SK-N-SH (cell line): ENCODE measurements around the gene SLC1A2. TPM values are rescaled to one million over a fixed set of nuclear protein-coding genes. Genes with fewer than 3 reads are reported as not detected.

Experiments
- CTCF ChIA-PET: fragments of 300-600, 350-600 bp; formaldehyde crosslinking; extraction: SDS; loops from one replicate; lab custom pipeline; 2021; lab: Yijun Ruan, JAX
- POLR2A ChIA-PET: fragments of 350-600 bp; sonication (Branson Sonifier 250); formaldehyde crosslinking; extraction: SDS; loops from one replicate; lab custom pipeline; 2020; ENCODE audit warnings: antibody characterized with exemption, inconsistent platforms; lab: Yijun Ruan, JAX
- DNase-seq: peaks from one replicate; pipeline ENCODE4 v3.0.0; 2012
- H2AFZ ChIP-seq: fragments of 200-600 bp; sonication (generic); 2 replicates; pipeline ENCODE4 v1.8.1; 2016; ENCODE audit warnings: antibody characterized with exemption, mild to moderate bottlenecking, low read depth
- H3F3A ChIP-seq: fragments of 200-600 bp; sonication (generic); replicated peaks from 2 replicates; pipeline ENCODE3; 2016; ENCODE audit warnings: antibody characterized with exemption, mild to moderate bottlenecking; ENCODE audit not compliant: insufficient read depth
- H3K27ac ChIP-seq, 2 experiments: fragments of 200-500 bp in 1 of 2; fragments of 200-600 bp in 1 of 2; sonication (Bioruptor generic) in 1 of 2; sonication (generic), shearing (Covaris generic) in 1 of 2; 2 replicates each; pipeline versions ENCODE4 v1.5.1 to v1.6.1; 2014 to 2016; ENCODE audit warnings: low read depth in 2 of 2, inconsistent platforms in 1 of 2, low read length in 1 of 2, mild to moderate bottlenecking in 1 of 2, mixed read lengths in 1 of 2
- H3K27me3 ChIP-seq: fragments of 200-600 bp; sonication (generic), shearing (Covaris generic); 2 replicates; pipeline ENCODE4 v1.6.1; 2016; ENCODE audit warnings: mixed run types; ENCODE audit not compliant: insufficient read depth
- H3K36me3 ChIP-seq, 2 experiments: fragments of 200-500 bp in 1 of 2; fragments of 200-600 bp in 1 of 2; sonication (Bioruptor generic) in 1 of 2; sonication (generic) in 1 of 2; replicated peaks in 1 of 2; 2 replicates each; pipeline versions ENCODE3 to v1.5.1; 2014 to 2016; ENCODE audit warnings: low read length in 1 of 2, mild to moderate bottlenecking in 1 of 2; ENCODE audit not compliant: insufficient read depth in 2 of 2, control insufficient read depth in 1 of 2
- H3K4me1 ChIP-seq, 2 experiments: fragments of 200-500 bp in 1 of 2; fragments of 200-600 bp in 1 of 2; sonication (Bioruptor generic) in 1 of 2; sonication (generic), shearing (Covaris generic) in 1 of 2; 2 replicates each; pipeline versions ENCODE4 v1.5.1 to v1.6.1; 2014 to 2016; ENCODE audit warnings: low read depth in 1 of 2, low read length in 1 of 2, mixed run types in 1 of 2; ENCODE audit not compliant: insufficient read depth in 2 of 2, control insufficient read depth in 1 of 2
- H3K4me2 ChIP-seq: fragments of 200-600 bp; sonication (generic), shearing (Covaris generic); 2 replicates; pipeline ENCODE4 v1.6.1; 2017; ENCODE audit warnings: mixed run types
- H3K4me3 ChIP-seq, 2 experiments: fragments of 200-500 bp in 1 of 2; fragments of 200-600 bp in 1 of 2; sonication (Bioruptor generic) in 1 of 2; sonication (generic), shearing (Covaris generic) in 1 of 2; 2 replicates each; pipeline versions ENCODE4 v1.5.1 to v1.8.1; 2014 to 2016; ENCODE audit warnings: low read depth in 2 of 2, inconsistent platforms in 1 of 2, low read length in 1 of 2, mild to moderate bottlenecking in 1 of 2, mixed read lengths in 1 of 2, moderate library complexity in 1 of 2
- H3K79me2 ChIP-seq: fragments of 200-600 bp; sonication (generic); 2 replicates; pipeline ENCODE4 v1.8.1; 2017; ENCODE audit warnings: mild to moderate bottlenecking; ENCODE audit not compliant: insufficient read depth
- H3K9ac ChIP-seq: fragments of 200-600 bp; sonication (generic); 2 replicates; pipeline ENCODE4 v1.6.1; 2017; ENCODE audit warnings: mixed run types
- H3K9me2 ChIP-seq: fragments of 200-600 bp; sonication (generic); 2 replicates; pipeline ENCODE4 v1.6.1; 2017; ENCODE audit warnings: mixed run types
- H3K9me3 ChIP-seq: fragments of 200-600 bp; sonication (generic); 2 replicates; pipeline ENCODE4 v1.6.1; 2017; ENCODE audit warnings: mixed run types, mild to moderate bottlenecking, moderate library complexity
- H4K20me1 ChIP-seq: fragments of 200-600 bp; sonication (generic); 2 replicates; pipeline ENCODE4 v1.6.1; 2017; ENCODE audit warnings: mild to moderate bottlenecking, mixed run types; ENCODE audit not compliant: insufficient read depth
- CHD2 ChIP-seq: fragments of 150-350 bp; IDR thresholded peaks from 2 replicates; pipeline ENCODE4 v1.6.1; 2018; ENCODE audit warnings: low read length; ENCODE audit not compliant: partially characterized antibody
- FOXJ3 ChIP-seq: sonication (generic); formaldehyde crosslinking; IDR thresholded peaks from 2 replicates; pipeline ENCODE4 v1.5.1; 2020; ENCODE audit warnings: mild to moderate bottlenecking, missing genetic modification reagents
- GATA2 ChIP-seq: sonication (generic); formaldehyde crosslinking; IDR thresholded peaks from 2 replicates; pipeline ENCODE4 v1.5.0; 2020; ENCODE audit warnings: mild to moderate bottlenecking, missing genetic modification reagents
- JUND ChIP-seq: IDR thresholded peaks from 2 replicates; pipeline ENCODE4 v1.4.0; 2012
- NFIC ChIP-seq: IDR thresholded peaks from 2 replicates; pipeline ENCODE4 v1.4.0; 2012; ENCODE audit warnings: borderline replicate concordance
- PBX3 ChIP-seq: IDR thresholded peaks from 2 replicates; pipeline ENCODE4; 2012
- REST ChIP-seq: IDR thresholded peaks from 2 replicates; pipeline ENCODE4 v1.6.1; 2012; ENCODE audit warnings: mild to moderate bottlenecking, low read depth, low read length, moderate library complexity
- SIN3A ChIP-seq: IDR thresholded peaks from 2 replicates; pipeline ENCODE4 v1.6.1; 2012; ENCODE audit warnings: low read depth, mild to moderate bottlenecking, low read length, moderate library complexity, borderline replicate concordance
- SMC3 ChIP-seq: IDR thresholded peaks from 2 replicates; pipeline ENCODE4 v1.6.1; 2012; ENCODE audit warnings: low read depth, low read length, improper control_type of control experiment
- TAF1 ChIP-seq: IDR thresholded peaks from 2 replicates; pipeline ENCODE4 v1.6.1; 2012; ENCODE audit warnings: low read depth, mild to moderate bottlenecking, low read length, moderate library complexity, borderline replicate concordance
- TCF12 ChIP-seq: IDR thresholded peaks from 2 replicates; pipeline ENCODE4 v1.4.0; 2012
- WGBS: methylation state at CpG from one replicate; pipeline ENCODE4 v1.1.6; 2017; ENCODE audit warnings: low lambda C conversion rate; 5-methylcytosine and 5-hydroxymethylcytosine counted together
- polyA plus RNA-seq, 3 experiments: library from polyadenylated mRNA; depleted of rRNA; stranded (reverse); fragments of >200 nt; gene quantifications; 2 replicates each; pipeline ENCODE4 v1.2.3, GENCODE V29; 2012
- TF ChIP-seq, protein P1 (sequence below): fragments of 200-600 bp; sonication (generic); IDR thresholded peaks from 2 replicates; pipeline ENCODE4 v1.6.1; 2017; ENCODE audit warnings: antibody characterized with exemption, mild to moderate bottlenecking, moderate library complexity
- TF ChIP-seq, protein P2 (sequence below): IDR thresholded peaks from 2 replicates; pipeline ENCODE4 v1.4.0; 2012; ENCODE audit warnings: low read depth
- TF ChIP-seq, protein P3 (sequence below): fragments of 150-350 bp; IDR thresholded peaks from 2 replicates; pipeline ENCODE4 v1.6.1; 2017; ENCODE audit warnings: antibody characterized with exemption, low read length, low read depth, borderline replicate concordance
- TF ChIP-seq, protein P4 (sequence below): fragments of 150-350 bp; IDR thresholded peaks from 2 replicates; pipeline ENCODE4 v1.6.1; 2016; ENCODE audit warnings: mild to moderate bottlenecking, low read depth, low read length

SLC1A2 gene
- polyA plus RNA-seq, 1 of the 3 experiments (the other 2 are of a cell fraction) = under 0.01 TPM

- TF ChIP-seq, protein P1, sequence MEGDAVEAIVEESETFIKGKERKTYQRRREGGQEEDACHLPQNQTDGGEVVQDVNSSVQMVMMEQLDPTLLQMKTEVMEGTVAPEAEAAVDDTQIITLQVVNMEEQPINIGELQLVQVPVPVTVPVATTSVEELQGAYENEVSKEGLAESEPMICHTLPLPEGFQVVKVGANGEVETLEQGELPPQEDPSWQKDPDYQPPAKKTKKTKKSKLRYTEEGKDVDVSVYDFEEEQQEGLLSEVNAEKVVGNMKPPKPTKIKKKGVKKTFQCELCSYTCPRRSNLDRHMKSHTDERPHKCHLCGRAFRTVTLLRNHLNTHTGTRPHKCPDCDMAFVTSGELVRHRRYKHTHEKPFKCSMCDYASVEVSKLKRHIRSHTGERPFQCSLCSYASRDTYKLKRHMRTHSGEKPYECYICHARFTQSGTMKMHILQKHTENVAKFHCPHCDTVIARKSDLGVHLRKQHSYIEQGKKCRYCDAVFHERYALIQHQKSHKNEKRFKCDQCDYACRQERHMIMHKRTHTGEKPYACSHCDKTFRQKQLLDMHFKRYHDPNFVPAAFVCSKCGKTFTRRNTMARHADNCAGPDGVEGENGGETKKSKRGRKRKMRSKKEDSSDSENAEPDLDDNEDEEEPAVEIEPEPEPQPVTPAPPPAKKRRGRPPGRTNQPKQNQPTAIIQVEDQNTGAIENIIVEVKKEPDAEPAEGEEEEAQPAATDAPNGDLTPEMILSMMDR = no peak
Observed at GRCh38 chr11:35403765-35404387, 15.5 kb downstream of the SLC1A2 start (continued).

DNA sequence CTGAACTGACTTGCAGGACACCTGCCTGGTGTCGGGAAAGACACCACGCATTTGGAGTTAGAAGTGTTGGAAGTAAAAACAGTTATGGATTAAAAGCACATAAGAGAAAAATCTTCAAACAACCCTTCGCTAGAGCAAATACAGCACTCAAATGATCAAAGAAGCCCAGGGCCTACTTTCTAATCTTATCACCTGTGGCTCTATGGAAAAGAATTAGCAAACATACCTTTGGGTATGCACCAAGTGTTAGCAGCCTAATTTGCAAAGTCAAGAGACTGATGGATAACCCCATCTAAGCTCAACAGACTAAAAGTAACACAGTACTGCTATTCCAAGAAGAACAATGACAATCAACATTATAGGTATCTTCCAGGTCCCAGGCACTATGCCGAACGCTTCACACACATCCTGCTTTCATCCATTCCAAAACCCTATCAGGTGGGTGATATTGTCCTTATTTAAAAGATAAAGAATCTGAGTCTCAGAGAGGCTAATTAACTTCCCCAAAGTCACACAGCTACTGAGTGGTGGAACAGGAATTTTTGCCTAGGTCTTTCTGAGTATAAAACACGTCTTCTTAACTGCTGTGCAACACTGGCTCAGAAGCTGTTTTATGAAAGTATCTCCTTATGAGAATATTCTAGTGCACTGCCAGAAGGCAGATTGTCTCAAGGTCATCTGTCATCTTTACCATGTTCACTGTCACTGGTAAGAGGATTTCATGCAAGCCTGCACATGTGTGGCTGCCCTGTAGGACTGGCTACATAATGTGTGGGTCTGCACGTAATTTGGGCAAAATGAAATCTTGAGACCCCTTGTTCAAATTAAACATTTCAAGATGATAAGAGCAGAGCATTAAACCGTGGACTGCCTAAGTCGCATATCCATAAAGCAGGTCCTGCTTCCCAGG lies 16.4 kb downstream of the SLC1A2 start:
- POLR2A ChIA-PET = no interaction called here
- H3K4me3 ChIP-seq = no peak overlapping the region
- CTCF ChIA-PET = interaction anchor here (0.9 to 4.2 kb wide), 9 partner anchors 9 to 476 kb away, joined by 3 to 22 read pairs (median 5); no protein-coding TSS in a partner anchor
- no peaks in the 10 kb centered on the region for H3F3A ChIP-seq
- no peaks in the 10 kb centered on the region for H3K9me2 ChIP-seq
- no peak for TF ChIP-seq CHD2
- no peak for TF ChIP-seq NFIC
- no peak for TF ChIP-seq FOXJ3 (CRISPR knock-in tag)
- TF ChIP-seq, protein P2, sequence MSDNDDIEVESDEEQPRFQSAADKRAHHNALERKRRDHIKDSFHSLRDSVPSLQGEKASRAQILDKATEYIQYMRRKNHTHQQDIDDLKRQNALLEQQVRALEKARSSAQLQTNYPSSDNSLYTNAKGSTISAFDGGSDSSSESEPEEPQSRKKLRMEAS = no peak
- no peak for TF ChIP-seq GATA2
- TF ChIP-seq TAF1 = no peak
- TF ChIP-seq, protein P3, sequence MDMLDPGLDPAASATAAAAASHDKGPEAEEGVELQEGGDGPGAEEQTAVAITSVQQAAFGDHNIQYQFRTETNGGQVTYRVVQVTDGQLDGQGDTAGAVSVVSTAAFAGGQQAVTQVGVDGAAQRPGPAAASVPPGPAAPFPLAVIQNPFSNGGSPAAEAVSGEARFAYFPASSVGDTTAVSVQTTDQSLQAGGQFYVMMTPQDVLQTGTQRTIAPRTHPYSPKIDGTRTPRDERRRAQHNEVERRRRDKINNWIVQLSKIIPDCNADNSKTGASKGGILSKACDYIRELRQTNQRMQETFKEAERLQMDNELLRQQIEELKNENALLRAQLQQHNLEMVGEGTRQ = no peak
- no peak for TF ChIP-seq SMC3
- TF ChIP-seq SIN3A = no peak
- TF ChIP-seq, protein P4, sequence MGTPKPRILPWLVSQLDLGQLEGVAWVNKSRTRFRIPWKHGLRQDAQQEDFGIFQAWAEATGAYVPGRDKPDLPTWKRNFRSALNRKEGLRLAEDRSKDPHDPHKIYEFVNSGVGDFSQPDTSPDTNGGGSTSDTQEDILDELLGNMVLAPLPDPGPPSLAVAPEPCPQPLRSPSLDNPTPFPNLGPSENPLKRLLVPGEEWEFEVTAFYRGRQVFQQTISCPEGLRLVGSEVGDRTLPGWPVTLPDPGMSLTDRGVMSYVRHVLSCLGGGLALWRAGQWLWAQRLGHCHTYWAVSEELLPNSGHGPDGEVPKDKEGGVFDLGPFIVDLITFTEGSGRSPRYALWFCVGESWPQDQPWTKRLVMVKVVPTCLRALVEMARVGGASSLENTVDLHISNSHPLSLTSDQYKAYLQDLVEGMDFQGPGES = no peak
- no peak for TF ChIP-seq JUND
- TF ChIP-seq PBX3 = no peak
- no peak for TF ChIP-seq REST
- no peak for TF ChIP-seq TCF12
- DNase-seq = no peak
- H4K20me1 ChIP-seq = no peaks in the 10 kb centered on the region
- H3K79me2 ChIP-seq = no peaks in the 10 kb centered on the region
- H3K36me3 ChIP-seq = no peaks in the 10 kb centered on the region
- no peaks in the 10 kb centered on the region for H3K4me1 ChIP-seq
- no peak overlapping the region for H2AFZ ChIP-seq
- no peaks in the 10 kb centered on the region for H3K9me3 ChIP-seq
- WGBS = 84% methylated on average over 9 of the region's 9 CpGs
- H3K27ac ChIP-seq = no peak overlapping the region
- H3K4me2 ChIP-seq = no peak overlapping the region
- no peak overlapping the region for H3K9ac ChIP-seq
- H3K27me3 ChIP-seq = no peaks in the 10 kb centered on the region
